Cardiac muscle cell (in vitro differentiated cells and primary cell): ENCODE results near the gene BMPR1A. TPM values are rescaled to one million over a fixed set of nuclear protein-coding genes. Genes with fewer than 3 reads are reported as not detected.
"Not testable (repeated sequence)": the region's sequence is repeated elsewhere in the genome, so short reads cannot be mapped to it uniquely, and the experiment has no call there.

Source experiments
- DNase-seq, 2 donors: peaks; one replicate each; pipeline versions ENCODE4 v3.0.0 to v3.0.0-alpha.2; 2010 to 2017; ENCODE audit warnings: low read depth in 1 of 2, low spot score in 1 of 2
- H3K27ac ChIP-seq: fragments of 200-600 bp; sonication (generic); 2 replicates; pipeline ENCODE4 v1.5.1; 2016
- H3K27me3 ChIP-seq: fragments of 200-600 bp; sonication (generic); 2 replicates; pipeline ENCODE4 v1.6.0; 2016; ENCODE audit warnings: control low read depth
- H3K36me3 ChIP-seq: fragments of 200-600 bp; sonication (generic); 2 replicates; pipeline ENCODE4 v1.5.1; 2016; ENCODE audit warnings: control low read depth
- H3K4me1 ChIP-seq: fragments of 200-600 bp; sonication (generic); 2 replicates; pipeline ENCODE4 v1.8.1; 2017; ENCODE audit warnings: low read depth, mild to moderate bottlenecking, mixed run types
- H3K4me3 ChIP-seq: fragments of 200-600 bp; sonication (generic); 2 replicates; pipeline ENCODE4 v1.5.1; 2016; ENCODE audit warnings: mild to moderate bottlenecking
- H3K9me3 ChIP-seq: fragments of 200-600 bp; sonication (generic); 2 replicates; pipeline ENCODE4 v1.5.1; 2017; ENCODE audit warnings: low read depth, mild to moderate bottlenecking, control low read depth
- polyA plus RNA-seq: library from polyadenylated mRNA; unstranded; fragments of >200 nt; fragmentation: Nextera tagmentation; extraction: Ambion mirVana; gene quantifications from 2 replicates; pipeline ENCODE4 v1.2.1, GENCODE V29; 2016
- total RNA-seq: library from RNA; depleted of rRNA; stranded (reverse); fragments of >200 nt; gene quantifications from 2 replicates; pipeline ENCODE4 v1.2.3, GENCODE V29; 2016
- TF ChIP-seq, protein P1 (sequence below): IDR thresholded peaks from 2 replicates; pipeline ENCODE4 v1.5.1; 2012; ENCODE audit warnings: low read depth, mild to moderate bottlenecking, low read length

BMPR1A gene
- total and polyA plus RNA-seq, 2 experiments from 2014 or later = 35.6 to 39.4 TPM

DNA sequence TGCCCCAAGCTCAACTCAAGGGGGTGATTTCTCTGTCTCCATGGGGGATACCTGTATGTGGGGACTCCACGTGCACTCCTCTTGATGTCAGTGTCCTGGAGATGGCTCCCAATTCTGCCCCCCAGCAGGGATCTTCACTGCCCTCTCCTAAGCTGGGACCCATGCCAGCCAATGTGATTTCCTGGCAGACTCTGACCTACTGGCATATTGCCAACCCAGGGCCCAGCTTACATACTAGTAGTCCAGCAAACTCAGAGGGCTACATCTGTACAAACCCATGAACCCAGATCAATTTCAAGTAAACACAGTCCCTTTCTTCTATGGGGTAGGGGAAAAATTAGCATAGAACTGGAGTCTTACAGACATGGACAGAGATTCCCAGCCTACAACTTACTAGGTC, 26.2 kb upstream of the BMPR1A start:
- TF ChIP-seq, protein P1, sequence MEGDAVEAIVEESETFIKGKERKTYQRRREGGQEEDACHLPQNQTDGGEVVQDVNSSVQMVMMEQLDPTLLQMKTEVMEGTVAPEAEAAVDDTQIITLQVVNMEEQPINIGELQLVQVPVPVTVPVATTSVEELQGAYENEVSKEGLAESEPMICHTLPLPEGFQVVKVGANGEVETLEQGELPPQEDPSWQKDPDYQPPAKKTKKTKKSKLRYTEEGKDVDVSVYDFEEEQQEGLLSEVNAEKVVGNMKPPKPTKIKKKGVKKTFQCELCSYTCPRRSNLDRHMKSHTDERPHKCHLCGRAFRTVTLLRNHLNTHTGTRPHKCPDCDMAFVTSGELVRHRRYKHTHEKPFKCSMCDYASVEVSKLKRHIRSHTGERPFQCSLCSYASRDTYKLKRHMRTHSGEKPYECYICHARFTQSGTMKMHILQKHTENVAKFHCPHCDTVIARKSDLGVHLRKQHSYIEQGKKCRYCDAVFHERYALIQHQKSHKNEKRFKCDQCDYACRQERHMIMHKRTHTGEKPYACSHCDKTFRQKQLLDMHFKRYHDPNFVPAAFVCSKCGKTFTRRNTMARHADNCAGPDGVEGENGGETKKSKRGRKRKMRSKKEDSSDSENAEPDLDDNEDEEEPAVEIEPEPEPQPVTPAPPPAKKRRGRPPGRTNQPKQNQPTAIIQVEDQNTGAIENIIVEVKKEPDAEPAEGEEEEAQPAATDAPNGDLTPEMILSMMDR = no peak
- DNase-seq = peak in 1 of 2 donors; percentile 59
- Histone ChIP-seq H3K9me3 (no peaks in the 10 kb centered on the region), H3K4me3 (no peak overlapping the region), H3K27me3 (no peaks in the 10 kb centered on the region), H3K36me3 (peaks cover 55% of the 10 kb centered on the region), H3K27ac (peak overlapping the region; percentile 99), H3K4me1 (peaks cover 36% of the 10 kb centered on the region)

DNA sequence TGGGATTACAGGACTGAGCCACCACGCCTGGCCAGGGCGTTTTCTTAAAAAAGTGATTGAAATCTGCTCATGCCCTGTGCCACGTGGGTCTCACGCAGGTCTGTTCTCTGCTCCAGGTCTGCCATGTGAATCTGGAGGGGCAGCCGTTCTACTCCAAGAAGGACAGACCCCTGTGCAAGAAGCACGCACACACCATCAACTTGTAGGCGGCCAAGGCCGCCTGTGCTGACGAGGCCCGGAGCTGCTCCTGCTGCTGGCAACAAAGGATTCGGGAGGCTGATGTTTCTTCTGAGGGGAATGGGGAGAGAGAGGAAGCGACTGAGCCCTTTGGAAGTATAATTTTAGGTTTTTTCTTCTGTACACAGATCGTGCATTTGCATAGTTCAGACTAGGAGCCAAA, 23.6 kb upstream of the BMPR1A start:
- Histone ChIP-seq H3K4me3 (no peak overlapping the region), H3K36me3 (peaks cover 41% of the 10 kb centered on the region), H3K27ac (peak overlapping the region; percentile 99), H3K4me1 (peaks cover 38% of the 10 kb centered on the region), H3K27me3 (no peaks in the 10 kb centered on the region), H3K9me3 (no peaks in the 10 kb centered on the region)
- TF ChIP-seq, protein P1 = no peak
- no peak for DNase-seq

DNA sequence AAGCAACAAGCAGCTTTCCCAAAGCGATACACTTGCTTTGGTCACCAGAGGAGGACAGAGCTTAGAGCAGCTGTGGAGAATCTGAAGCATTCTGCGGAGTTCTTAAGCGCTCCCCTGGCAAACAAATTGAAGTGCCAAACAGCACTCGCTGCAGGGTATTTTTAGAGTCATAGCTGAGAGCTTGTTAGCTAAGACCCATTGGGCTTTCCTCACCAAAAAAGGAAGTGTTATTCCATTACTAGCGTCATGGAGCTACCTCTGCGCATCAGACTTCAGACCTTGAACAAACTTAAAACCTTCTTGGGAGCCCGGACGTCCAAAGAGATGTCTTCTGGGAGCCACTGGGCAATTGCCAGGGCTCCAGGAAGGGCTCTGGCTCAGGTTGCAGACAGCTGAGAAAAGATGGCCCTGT, 23.2 kb upstream of the BMPR1A start:
- TF ChIP-seq, protein P1 = no peak
- Histone ChIP-seq H3K27me3 (no peaks in the 10 kb centered on the region), H3K4me3 (no peak overlapping the region), H3K4me1 (peaks cover 38% of the 10 kb centered on the region), H3K9me3 (no peaks in the 10 kb centered on the region), H3K27ac (peak overlapping the region; percentile 99), H3K36me3 (peaks cover 36% of the 10 kb centered on the region)
- DNase-seq = peak; percentile 29 to 91

DNA sequence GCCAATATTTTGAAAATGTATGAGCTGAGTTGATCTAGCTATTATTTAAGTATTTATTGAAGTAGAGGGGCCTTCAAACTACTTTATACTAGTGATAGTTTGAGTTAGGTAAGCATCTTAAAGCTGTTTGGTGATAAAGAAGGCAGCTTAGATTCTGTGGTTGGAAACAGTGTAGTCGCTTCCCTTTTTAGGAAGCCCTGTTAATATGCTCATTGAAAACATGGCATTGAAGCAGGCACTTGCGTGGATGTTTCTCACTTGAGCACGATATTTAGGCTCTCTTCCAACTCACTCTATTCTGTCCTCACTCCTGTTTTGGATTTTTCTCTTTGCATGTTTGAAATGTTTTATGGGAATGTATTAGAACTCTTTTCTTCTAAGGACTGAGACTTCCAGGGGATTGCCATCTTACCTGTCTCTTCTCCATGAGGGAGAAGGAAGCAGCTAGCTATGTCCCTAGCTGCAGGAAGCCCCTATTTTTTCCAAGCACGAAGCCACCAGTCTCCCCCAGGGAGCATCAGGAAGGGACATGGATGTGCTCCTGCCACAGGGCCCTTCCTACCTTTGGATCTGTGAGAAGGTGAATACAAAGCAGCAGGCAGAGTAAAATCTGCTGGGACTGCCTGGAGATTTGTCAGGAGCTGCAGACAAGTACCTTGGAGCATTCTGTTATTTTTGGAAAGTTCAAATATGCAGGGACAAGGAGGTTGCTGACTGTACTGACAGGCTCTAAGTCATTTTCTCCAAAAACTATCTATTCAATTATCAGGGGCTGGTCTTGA, 22.0 kb upstream of the BMPR1A start:
- H3K4me1 ChIP-seq = peaks cover 38% of the 10 kb centered on the region
- no peaks in the 10 kb centered on the region for H3K27me3 ChIP-seq
- no peaks in the 10 kb centered on the region for H3K9me3 ChIP-seq
- TF ChIP-seq, protein P1 = no peak
- H3K36me3 ChIP-seq = peaks cover 30% of the 10 kb centered on the region
- peak in 1 of 2 donors; percentile 51 for DNase-seq
- no peak overlapping the region for H3K4me3 ChIP-seq
- H3K27ac ChIP-seq = peak overlapping the region; percentile 99

DNA sequence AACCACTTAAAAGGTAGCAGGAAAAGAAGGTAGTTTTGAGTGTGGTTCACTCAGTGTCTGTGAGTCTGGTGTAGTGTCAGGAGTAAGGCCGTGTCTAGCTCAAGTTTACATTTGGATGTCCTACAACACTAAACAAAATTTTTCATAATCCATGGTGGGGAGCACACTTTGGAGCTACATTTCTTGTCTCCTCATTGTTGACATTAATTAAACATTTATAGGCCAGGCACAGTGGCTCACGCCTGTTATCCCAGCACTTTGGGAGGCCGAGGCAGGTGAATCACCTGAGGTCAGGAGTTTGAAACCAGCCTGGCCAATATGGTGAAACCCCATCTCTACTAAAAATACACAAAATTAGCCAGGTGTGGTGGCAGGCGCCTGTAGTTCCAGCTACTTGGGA, 21.1 kb upstream of the BMPR1A start:
- not testable (repeated sequence) for H3K27me3 ChIP-seq, H3K4me3 ChIP-seq, H3K9me3 ChIP-seq, DNase-seq
- peak overlapping the region; percentile 99 for H3K27ac ChIP-seq
- H3K36me3 ChIP-seq = peaks cover 23% of the 10 kb centered on the region
- peaks cover 38% of the 10 kb centered on the region for H3K4me1 ChIP-seq

DNA sequence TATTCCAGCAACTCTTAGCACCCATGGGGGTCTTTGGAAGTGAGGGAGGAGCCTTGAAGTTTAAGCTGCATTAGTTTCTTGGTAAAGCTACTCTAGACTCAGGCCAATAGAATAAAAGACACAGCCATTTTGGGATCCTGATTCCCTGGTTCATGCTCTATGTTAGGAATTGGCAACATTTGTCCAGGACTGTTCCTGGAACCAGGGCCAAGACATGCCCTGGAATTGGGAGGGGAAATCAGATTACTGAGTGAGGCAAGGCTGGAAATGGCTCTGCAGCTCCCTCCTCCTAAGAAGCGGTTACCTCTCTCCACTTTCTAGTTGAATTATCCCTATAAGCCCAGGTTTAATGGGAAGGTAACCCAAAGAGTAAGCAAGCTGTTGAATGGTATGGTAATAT, 14.2 kb upstream of the BMPR1A start:
- Histone ChIP-seq H3K27ac (peak overlapping the region; percentile 66), H3K27me3 (no peaks in the 10 kb centered on the region), H3K9me3 (no peaks in the 10 kb centered on the region), H3K36me3 (no peaks in the 10 kb centered on the region), H3K4me1 (no peaks in the 10 kb centered on the region), H3K4me3 (no peak overlapping the region)
- TF ChIP-seq, protein P1 = no peak
- no peak for DNase-seq
